Sigmoid colon (tissue), 4 donors: ENCODE measurements around the gene WASF3.

ENCODE experiments used
- POLR2AphosphoS5 ChIP-seq, 4 donors: sonication (generic); formaldehyde crosslinking; IDR thresholded peaks; one replicate each; pipeline ENCODE4 v1.6.1; 2017; ENCODE audit warnings: antibody characterized with exemption in 4 of 4
- TF ChIP-seq, protein P1 (sequence below), 4 experiments: fragments of 450-650 bp in 3 of 4; fragments of 200-600 bp in 1 of 4; IDR thresholded peaks; one replicate each; pipeline ENCODE4 v1.5.1; 2016 to 2019; ENCODE audit warnings: antibody characterized with exemption in 4 of 4, mild to moderate bottlenecking in 3 of 4, moderate library complexity in 2 of 4

DNA sequence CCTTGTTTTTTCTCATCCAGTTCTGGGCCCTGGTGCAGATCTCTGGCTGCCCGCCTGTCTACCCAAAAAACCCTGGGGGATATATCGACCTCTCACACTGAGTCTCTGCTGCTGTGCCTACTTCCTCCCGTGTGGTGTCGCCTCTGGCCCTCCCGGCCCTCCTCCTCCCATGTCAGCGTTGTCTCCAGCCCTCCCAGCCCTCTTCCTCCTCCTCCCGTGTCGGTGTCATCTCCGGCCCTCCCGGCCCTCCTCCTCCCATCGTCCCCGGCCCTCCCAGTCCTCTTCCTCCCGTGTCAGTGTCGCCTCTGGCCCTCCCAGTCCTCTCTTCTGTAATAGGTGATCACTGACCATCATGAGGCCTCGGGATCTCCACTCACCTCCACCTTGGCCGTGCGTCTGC, 121.3 kb downstream of the WASF3 start:
- no peak for TF ChIP-seq POLR2AphosphoS5 (IDR thresholded peaks at IDR 0.05)
- TF ChIP-seq, protein P1, sequence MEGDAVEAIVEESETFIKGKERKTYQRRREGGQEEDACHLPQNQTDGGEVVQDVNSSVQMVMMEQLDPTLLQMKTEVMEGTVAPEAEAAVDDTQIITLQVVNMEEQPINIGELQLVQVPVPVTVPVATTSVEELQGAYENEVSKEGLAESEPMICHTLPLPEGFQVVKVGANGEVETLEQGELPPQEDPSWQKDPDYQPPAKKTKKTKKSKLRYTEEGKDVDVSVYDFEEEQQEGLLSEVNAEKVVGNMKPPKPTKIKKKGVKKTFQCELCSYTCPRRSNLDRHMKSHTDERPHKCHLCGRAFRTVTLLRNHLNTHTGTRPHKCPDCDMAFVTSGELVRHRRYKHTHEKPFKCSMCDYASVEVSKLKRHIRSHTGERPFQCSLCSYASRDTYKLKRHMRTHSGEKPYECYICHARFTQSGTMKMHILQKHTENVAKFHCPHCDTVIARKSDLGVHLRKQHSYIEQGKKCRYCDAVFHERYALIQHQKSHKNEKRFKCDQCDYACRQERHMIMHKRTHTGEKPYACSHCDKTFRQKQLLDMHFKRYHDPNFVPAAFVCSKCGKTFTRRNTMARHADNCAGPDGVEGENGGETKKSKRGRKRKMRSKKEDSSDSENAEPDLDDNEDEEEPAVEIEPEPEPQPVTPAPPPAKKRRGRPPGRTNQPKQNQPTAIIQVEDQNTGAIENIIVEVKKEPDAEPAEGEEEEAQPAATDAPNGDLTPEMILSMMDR (IDR thresholded peaks at IDR 0.05): no peak
